GM10266 (cell line): ENCODE results near the gene ACOXL.
A peak's percentile ranks its signal among the peaks of the same experiment; 100 is the strongest.

Source experiments
- DNase-seq: peaks from one replicate; pipeline ENCODE4 v3.0.0; 2012; ENCODE audit errors: extremely low spot score
- TF ChIP-seq, protein P1 (sequence below): IDR thresholded peaks from 2 replicates; pipeline ENCODE4 v1.5.1; 2012; ENCODE audit warnings: mild to moderate bottlenecking, low read depth; ENCODE audit not compliant: control insufficient read depth, insufficient read depth; ENCODE audit errors: missing control alignments

The ACOXL gene

DNA sequence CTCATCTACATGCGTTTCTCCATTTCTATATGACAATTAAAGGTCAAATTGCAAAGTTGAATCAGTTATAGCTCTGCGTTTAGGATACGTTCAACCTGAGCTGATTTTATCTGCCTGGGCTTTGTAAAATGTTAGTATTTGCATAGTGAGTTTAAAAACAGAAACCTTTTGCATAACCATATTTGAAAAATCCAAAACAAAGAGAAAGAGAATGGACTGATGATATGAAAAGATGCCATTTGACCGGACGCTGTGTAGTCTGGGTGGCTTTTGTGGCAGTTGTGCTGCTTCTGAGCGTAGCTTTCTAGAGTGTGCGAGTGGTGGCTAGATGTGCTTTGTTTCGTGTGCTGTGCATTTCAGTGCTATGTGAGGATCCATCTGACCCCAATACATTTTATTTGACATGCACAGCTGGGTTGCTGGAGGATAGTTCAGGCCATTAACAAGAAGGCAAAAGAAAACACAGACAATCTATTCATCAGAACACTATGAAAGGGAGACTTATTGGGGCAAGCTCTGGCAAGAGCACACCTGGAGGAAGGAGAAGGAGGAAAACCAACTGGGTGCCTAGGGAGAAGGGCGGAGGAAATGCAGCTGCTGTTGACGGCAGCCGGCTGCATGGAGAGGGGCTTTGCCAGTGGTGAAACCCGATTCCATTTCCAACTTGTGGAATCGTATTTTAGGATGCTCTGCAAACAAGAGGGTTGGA, 126.8 kb downstream of the ACOXL start:
- DNase-seq = no peak

DNA sequence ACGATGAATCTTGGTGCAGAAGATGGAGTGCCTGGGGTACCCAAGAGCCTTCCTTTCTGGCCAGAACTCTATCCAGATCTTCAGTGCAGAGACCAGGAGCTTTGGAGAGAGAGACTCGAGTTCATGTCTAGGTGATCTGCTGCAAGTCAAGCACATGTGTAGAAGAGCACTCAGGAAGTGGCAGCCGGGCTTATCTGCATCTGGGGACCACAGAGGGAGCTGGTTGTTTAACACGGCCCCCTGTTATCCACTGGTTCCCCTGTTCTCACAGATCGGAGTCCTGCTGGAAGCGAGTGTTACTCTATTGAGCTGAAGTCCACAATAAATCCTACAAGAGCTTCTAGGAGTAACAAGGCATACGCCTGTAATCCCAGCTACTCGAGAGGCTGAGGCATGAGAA, 128.3 kb downstream of the ACOXL start:
- TF ChIP-seq, protein P1, sequence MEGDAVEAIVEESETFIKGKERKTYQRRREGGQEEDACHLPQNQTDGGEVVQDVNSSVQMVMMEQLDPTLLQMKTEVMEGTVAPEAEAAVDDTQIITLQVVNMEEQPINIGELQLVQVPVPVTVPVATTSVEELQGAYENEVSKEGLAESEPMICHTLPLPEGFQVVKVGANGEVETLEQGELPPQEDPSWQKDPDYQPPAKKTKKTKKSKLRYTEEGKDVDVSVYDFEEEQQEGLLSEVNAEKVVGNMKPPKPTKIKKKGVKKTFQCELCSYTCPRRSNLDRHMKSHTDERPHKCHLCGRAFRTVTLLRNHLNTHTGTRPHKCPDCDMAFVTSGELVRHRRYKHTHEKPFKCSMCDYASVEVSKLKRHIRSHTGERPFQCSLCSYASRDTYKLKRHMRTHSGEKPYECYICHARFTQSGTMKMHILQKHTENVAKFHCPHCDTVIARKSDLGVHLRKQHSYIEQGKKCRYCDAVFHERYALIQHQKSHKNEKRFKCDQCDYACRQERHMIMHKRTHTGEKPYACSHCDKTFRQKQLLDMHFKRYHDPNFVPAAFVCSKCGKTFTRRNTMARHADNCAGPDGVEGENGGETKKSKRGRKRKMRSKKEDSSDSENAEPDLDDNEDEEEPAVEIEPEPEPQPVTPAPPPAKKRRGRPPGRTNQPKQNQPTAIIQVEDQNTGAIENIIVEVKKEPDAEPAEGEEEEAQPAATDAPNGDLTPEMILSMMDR = no peak
- DNase-seq = no peak

More for the DNA sequence above, 126.8 kb downstream of the ACOXL start:
- TF ChIP-seq, protein P1 = no peak

DNA sequence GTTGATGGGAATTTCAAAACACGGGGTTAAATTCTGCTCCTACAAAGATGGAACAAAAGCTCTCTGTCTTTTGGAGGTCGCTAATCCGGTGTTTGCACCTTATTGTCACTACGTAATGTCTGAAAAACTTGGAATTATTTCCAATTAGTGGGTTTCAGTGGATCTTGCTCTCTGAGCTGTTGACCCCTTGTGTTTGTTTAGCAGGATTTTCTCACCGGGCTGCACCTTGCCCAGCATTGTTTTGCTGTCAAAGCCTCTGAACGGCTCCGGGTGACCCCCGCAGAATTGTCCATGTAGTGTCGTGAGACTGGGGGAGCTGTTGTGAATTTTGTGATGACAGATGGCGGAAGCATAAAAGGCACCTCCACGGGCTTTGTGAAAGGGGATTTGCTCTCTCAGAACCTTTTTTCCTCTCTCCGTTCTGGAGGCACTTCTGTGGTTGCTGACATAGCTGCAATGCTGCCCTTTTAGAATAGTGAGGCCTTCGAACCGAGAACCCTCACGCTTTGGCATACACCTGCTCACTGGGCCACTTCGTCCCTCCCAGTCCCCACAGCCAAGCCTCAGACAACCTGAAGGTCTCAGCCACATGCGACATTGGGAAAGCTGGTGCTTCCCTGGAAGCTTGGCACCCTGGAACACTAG, 129.4 kb downstream of the ACOXL start:
- DNase-seq = no peak
- TF ChIP-seq, protein P1 = no peak

DNA sequence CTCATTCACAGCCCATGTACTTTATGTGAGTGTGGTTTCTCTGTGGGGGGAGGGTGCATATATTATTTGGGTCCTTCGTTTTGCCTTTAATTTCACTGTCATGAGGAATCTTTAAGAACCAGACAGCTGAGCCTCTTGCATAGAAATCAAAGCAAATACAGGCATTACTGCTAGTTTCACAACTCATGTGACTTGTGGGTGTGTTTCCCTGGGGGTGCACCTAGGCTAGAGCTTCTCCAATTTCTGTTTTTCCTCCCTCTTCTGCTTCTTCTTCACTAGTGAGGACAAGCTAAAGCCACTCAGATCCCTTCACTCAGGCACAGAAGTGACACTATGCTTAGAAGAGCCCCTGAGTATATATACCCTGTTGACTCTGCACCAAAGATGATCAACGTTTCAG, 131.4 kb downstream of the ACOXL start:
- TF ChIP-seq, protein P1 = no peak
- no peak for DNase-seq

DNA sequence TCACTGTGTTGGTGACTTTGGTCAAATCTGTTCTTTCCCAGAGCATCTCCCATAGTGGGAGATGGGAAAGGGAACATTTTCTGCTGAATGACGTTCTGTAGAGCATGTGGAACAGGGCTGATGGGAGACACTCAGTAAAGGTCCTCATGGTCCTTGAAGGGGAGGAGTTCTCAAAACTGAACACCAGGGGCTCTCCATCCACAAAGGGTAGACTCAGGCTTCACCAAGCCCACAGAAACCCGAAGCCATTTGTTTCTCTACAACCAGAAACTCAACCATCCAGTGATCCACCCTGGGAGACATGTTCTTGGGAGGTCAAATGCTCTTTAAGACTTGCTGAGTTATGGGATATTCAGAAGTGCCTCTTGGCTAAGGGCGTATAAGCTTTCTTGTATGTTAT, 131.8 kb downstream of the ACOXL start:
- TF ChIP-seq, protein P1 = no peak
- DNase-seq = no peak

DNA sequence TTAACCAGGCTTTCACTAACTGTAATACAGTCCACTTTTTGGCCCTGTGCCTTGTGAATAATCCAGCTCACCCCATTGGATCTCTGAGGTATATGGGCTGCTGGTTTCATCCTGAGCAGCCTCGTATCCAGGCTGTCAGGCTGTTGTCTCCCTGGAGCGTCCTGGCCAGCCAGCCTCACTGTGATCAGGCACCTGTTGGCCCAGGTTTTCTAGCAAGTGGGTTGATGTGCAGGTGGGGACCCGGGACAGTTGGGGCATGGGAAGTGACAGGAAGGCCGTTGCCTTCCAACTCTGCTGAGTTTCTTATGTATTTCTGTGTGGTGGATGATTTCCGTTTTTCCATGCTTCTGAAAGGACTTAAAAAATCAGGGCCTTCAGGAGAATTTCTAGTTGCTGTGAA, 132.4 kb downstream of the ACOXL start:
- TF ChIP-seq, protein P1 = no peak
- no peak for DNase-seq

DNA sequence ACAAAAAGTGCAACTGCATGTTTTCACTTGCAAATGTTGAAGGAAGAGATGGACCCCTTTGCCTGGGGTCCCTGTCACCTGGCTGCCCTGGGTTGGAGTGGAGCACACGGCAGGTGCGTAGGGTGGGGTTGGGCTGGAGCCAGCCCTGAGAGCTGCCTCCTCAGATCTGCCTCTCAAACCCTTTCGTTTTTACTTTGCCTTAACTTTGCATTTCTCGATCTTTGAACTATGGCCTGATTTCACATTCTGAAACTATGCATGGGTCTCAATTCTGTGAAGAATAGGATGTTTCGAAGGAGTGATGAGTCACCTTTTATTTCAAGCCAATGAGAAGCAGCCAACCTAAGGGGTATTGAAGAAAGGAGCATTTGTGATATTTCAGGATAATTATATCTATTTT, 132.8 kb downstream of the ACOXL start:
- peak; percentile 57 for DNase-seq
- TF ChIP-seq, protein P1 = no peak
